GM23248 (cell line): ENCODE results near the gene PTPRN2. TPM values are rescaled to one million over a fixed set of nuclear protein-coding genes. Genes with fewer than 3 reads are reported as not detected.

Experiments
- DNase-seq: peaks from one replicate; pipeline ENCODE4 v3.0.0-alpha.2; 2015
- H2AFZ ChIP-seq: fragments of 200-600 bp; sonication (generic); 2 replicates; pipeline ENCODE4 v1.6.1; 2016; ENCODE audit warnings: antibody characterized with exemption
- H3F3A ChIP-seq: fragments of 200-600 bp; sonication (generic); 2 replicates; pipeline ENCODE4 v1.6.1; 2016; ENCODE audit warnings: mild to moderate bottlenecking, antibody characterized with exemption, mixed run types; ENCODE audit not compliant: insufficient read depth
- H3K27ac ChIP-seq: fragments of 200-600 bp; sonication (generic); 2 replicates; pipeline ENCODE4 v1.5.1; 2016; ENCODE audit warnings: mild to moderate bottlenecking
- H3K27me3 ChIP-seq: fragments of 200-600 bp; sonication (generic); replicated peaks from 2 replicates; pipeline ENCODE4 v1.6.1; 2016; ENCODE audit warnings: mild to moderate bottlenecking; ENCODE audit not compliant: insufficient read depth
- H3K36me3 ChIP-seq: fragments of 200-600 bp; sonication (generic); 2 replicates; pipeline ENCODE4 v1.6.1; 2016; ENCODE audit warnings: low read depth, mild to moderate bottlenecking
- H3K4me1 ChIP-seq: fragments of 200-600 bp; sonication (generic); 2 replicates; pipeline ENCODE4 v1.6.1; 2016; ENCODE audit warnings: mild to moderate bottlenecking; ENCODE audit not compliant: insufficient read depth
- H3K4me2 ChIP-seq: fragments of 200-600 bp; sonication (generic); one replicate; pipeline ENCODE4 v1.6.1; 2016; ENCODE audit warnings: mild to moderate bottlenecking; ENCODE audit not compliant: unreplicated experiment
- H3K4me3 ChIP-seq: fragments of 200-600 bp; sonication (generic); 2 replicates; pipeline ENCODE4 v1.5.1; 2016; ENCODE audit warnings: mild to moderate bottlenecking
- H3K79me2 ChIP-seq: fragments of 200-600 bp; sonication (generic); 2 replicates; pipeline ENCODE4 v1.6.1; 2016; ENCODE audit warnings: mild to moderate bottlenecking; ENCODE audit not compliant: insufficient read depth
- H3K9ac ChIP-seq: fragments of 200-600 bp; sonication (generic); 2 replicates; pipeline ENCODE4 v1.6.1; 2016; ENCODE audit warnings: mild to moderate bottlenecking
- H3K9me2 ChIP-seq: fragments of 200-600 bp; sonication (generic); 2 replicates; pipeline ENCODE4 v1.6.1; 2016; ENCODE audit warnings: mixed run types, mild to moderate bottlenecking, moderate library complexity; ENCODE audit not compliant: insufficient read depth
- H3K9me3 ChIP-seq: fragments of 200-600 bp; sonication (generic); one replicate; pipeline ENCODE4 v1.6.1; 2017; ENCODE audit warnings: low read depth
- H4K20me1 ChIP-seq: fragments of 200-600 bp; sonication (generic); 2 replicates; pipeline ENCODE4 v1.6.0; 2016; ENCODE audit not compliant: insufficient read depth
- EZH2 ChIP-seq: fragments of 200-600 bp; sonication (generic); IDR thresholded peaks from 2 replicates; pipeline ENCODE4 v1.6.1; 2018; ENCODE audit warnings: antibody characterized with exemption, mild to moderate bottlenecking; ENCODE audit not compliant: insufficient read depth, poor library complexity, severe bottlenecking
- EZH2phosphoT487 ChIP-seq: fragments of 200-600 bp; sonication (generic); IDR thresholded peaks from 2 replicates; pipeline ENCODE4 v1.6.1; 2018; ENCODE audit warnings: antibody characterized with exemption, moderate library complexity, mild to moderate bottlenecking, low read depth; ENCODE audit not compliant: insufficient read depth
- WGBS, 2 experiments: methylation state at CpG; one replicate each; pipeline ENCODE4 v1.1.6; 2015 to 2017; ENCODE audit warnings: low lambda C conversion rate in 2 of 2, low coverage in 1 of 2; ENCODE audit errors: missing lambda C conversion rate in 2 of 2; 5-methylcytosine and 5-hydroxymethylcytosine counted together
- in situ Hi-C: fragments of 300-500 bp; cut with MboI; formaldehyde crosslinking; loops from 2 replicates; pipeline ENCODE4 v1.15.0; 2020
- polyA plus RNA-seq: library from polyadenylated mRNA; unstranded; fragments of >200 nt; fragmentation: Nextera tagmentation; extraction: Ambion mirVana; gene quantifications from 2 replicates; pipeline ENCODE4 v1.2.1, GENCODE V29; 2016
- total RNA-seq: library from RNA; depleted of rRNA; stranded (reverse); fragments of >200 nt; shearing (Covaris generic); gene quantifications from 2 replicates; pipeline ENCODE4 v1.2.3, GENCODE V29; 2014

PTPRN2 gene
- total and polyA plus RNA-seq, 2 experiments from 2014 or later = 0.13 TPM; not detected in 1

- Histone ChIP-seq H2AFZ (no peak overlapping the region), H4K20me1 (no peaks in the 10 kb centered on the region)
- no peak for TF ChIP-seq EZH2
- no peak for TF ChIP-seq EZH2phosphoT487
Observed at GRCh38 chr7:158107806-158108205, 479.8 kb downstream of the PTPRN2 start.

GRCh38 chr7:158106272-158106671 is 481.4 kb downstream of the PTPRN2 start:
- no peak overlapping the region for H3K4me3 ChIP-seq
- no peak overlapping the region for H3K4me2 ChIP-seq
- H2AFZ ChIP-seq = no peak overlapping the region
- no peak overlapping the region for H3K27ac ChIP-seq
- no peak overlapping the region for H3K9ac ChIP-seq
- H3K9me2 ChIP-seq = no peaks in the 10 kb centered on the region
- H3K4me1 ChIP-seq = no peaks in the 10 kb centered on the region
- H4K20me1 ChIP-seq = no peaks in the 10 kb centered on the region
- DNase-seq = no peak
- H3K79me2 ChIP-seq = no peaks in the 10 kb centered on the region
- H3K27me3 ChIP-seq = no peaks in the 10 kb centered on the region
- in situ Hi-C loops = no loop called here
- no peaks in the 10 kb centered on the region for H3K36me3 ChIP-seq
- 8 to 11% methylated on average over 3 of the region's 3 CpGs for WGBS, 2 experiments
- H3K9me3 ChIP-seq = no peaks in the 10 kb centered on the region
- no peak for TF ChIP-seq EZH2
- TF ChIP-seq EZH2phosphoT487 = no peak
- H3F3A ChIP-seq = 0 out of 2 replicates have a peak, but pooled peaks cover 5% of the 10 kb centered on the region

More at GRCh38 chr7:158107806-158108205, 479.8 kb downstream of the PTPRN2 start:
- WGBS, 2 experiments = 25 to 26% methylated on average over 2 of the region's 2 CpGs
- no peaks in the 10 kb centered on the region for H3K4me1 ChIP-seq
- no peaks in the 10 kb centered on the region for H3K27me3 ChIP-seq
- no peaks in the 10 kb centered on the region for H3K79me2 ChIP-seq
- no peak overlapping the region for H3K4me3 ChIP-seq
- H3K27ac ChIP-seq = no peak overlapping the region
- H3K9me2 ChIP-seq = no peaks in the 10 kb centered on the region
- DNase-seq = no peak
- no peaks in the 10 kb centered on the region for H3K9me3 ChIP-seq
- no peak overlapping the region for H3K4me2 ChIP-seq
- 0 out of 2 replicates have a peak, but pooled peaks cover 5% of the 10 kb centered on the region for H3F3A ChIP-seq
- in situ Hi-C loops = no loop called here
- no peak overlapping the region for H3K9ac ChIP-seq
- H3K36me3 ChIP-seq = no peaks in the 10 kb centered on the region

GRCh38 chr7:158103378-158103777 is 484.2 kb downstream of the PTPRN2 start:
- Histone ChIP-seq H3K9me3 (no peaks in the 10 kb centered on the region), H3K79me2 (no peaks in the 10 kb centered on the region), H3K36me3 (no peaks in the 10 kb centered on the region), H4K20me1 (no peaks in the 10 kb centered on the region), H3K27ac (no peak overlapping the region), H3K9ac (no peak overlapping the region), H3F3A (no peaks in the 10 kb centered on the region), H3K4me3 (no peak overlapping the region), H3K4me2 (no peak overlapping the region), H3K4me1 (no peaks in the 10 kb centered on the region), H3K27me3 (no peaks in the 10 kb centered on the region), H2AFZ (no peak overlapping the region), H3K9me2 (no peaks in the 10 kb centered on the region)
- in situ Hi-C loops = no loop called here
- WGBS, 2 experiments = 31 to 35% methylated on average over 7 of the region's 7 CpGs
- DNase-seq = no peak
- TF ChIP-seq EZH2phosphoT487 (no peak), EZH2 (no peak)

- in situ Hi-C loops = no loop called here
- 16 to 30% methylated on average over 9 of the region's 9 CpGs for WGBS, 2 experiments
- TF ChIP-seq EZH2phosphoT487 (no peak), EZH2 (no peak)
- no peaks in the 10 kb centered on the region for H3K79me2 ChIP-seq
- H3K36me3 ChIP-seq = no peaks in the 10 kb centered on the region
- no peaks in the 10 kb centered on the region for H3K9me2 ChIP-seq
- no peaks in the 10 kb centered on the region for H3K4me1 ChIP-seq
- no peaks in the 10 kb centered on the region for H3K9me3 ChIP-seq
- H3F3A ChIP-seq = no peaks in the 10 kb centered on the region
- H4K20me1 ChIP-seq = no peaks in the 10 kb centered on the region
- H3K9ac ChIP-seq = no peak overlapping the region
- H3K4me2 ChIP-seq = no peak overlapping the region
- DNase-seq = no peak
- no peak overlapping the region for H3K4me3 ChIP-seq
- H3K27me3 ChIP-seq = no peaks in the 10 kb centered on the region
- no peak overlapping the region for H2AFZ ChIP-seq
- H3K27ac ChIP-seq = no peak overlapping the region
Observed at GRCh38 chr7:158102897-158103296, 484.7 kb downstream of the PTPRN2 start.
